HPDE6-E6E7 (cell line): ENCODE results near the gene ACAT1.
A peak's percentile ranks its signal among the peaks of the same experiment; 100 is the strongest.
"Not testable (repeated sequence)": the region's sequence is repeated elsewhere in the genome, so short reads cannot be mapped to it uniquely, and the experiment has no call there.

ENCODE experiments used
- DNase-seq: peaks from one replicate; pipeline ENCODE4 v3.0.0; 2011; ENCODE audit warnings: missing footprints; ENCODE audit errors: extremely low spot score

ACAT1 gene

GRCh38 chr11:108121274-108122155, at the start of gene ACAT1:
Gene ACAT1, plus strand, starts transcription at chr11:108121567. Its CDS starts 40 bp downstream, at chr11:108121607.
- DNase-seq: peak; percentile 85

- no peak for DNase-seq
These were observed 36.6 kb upstream of the ACAT1 start for GRCh38 chr11:108084811-108085210.

GRCh38 chr11:108085672-108086071, 35.7 kb upstream of the ACAT1 start:
- no peak for DNase-seq

GRCh38 chr11:108092134-108092533, 29.2 kb upstream of the ACAT1 start:
- DNase-seq: no peak

GRCh38 chr11:108093128-108093904, 28.1 kb upstream of the ACAT1 start:
- no peak for DNase-seq

- DNase-seq: no peak
These were observed 24.2 kb upstream of the ACAT1 start for GRCh38 chr11:108097179-108097578.

GRCh38 chr11:108101090-108101775, 20.1 kb upstream of the ACAT1 start:
- no peak for DNase-seq

- no peak for DNase-seq
These were observed 10.2 kb upstream of the ACAT1 start for GRCh38 chr11:108111126-108111525.

GRCh38 chr11:108112057-108112456, 9.3 kb upstream of the ACAT1 start:
- DNase-seq: no peak

GRCh38 chr11:108115500-108116140, 5.7 kb upstream of the ACAT1 start:
- DNase-seq: peak; percentile 25

GRCh38 chr11:108117746-108118371, 3.5 kb upstream of the ACAT1 start:
- no peak for DNase-seq

GRCh38 chr11:108120936-108121273, 462 bp upstream of the ACAT1 start:
- DNase-seq: not testable (repeated sequence)

- DNase-seq: no peak
These were observed 830 bp downstream of the ACAT1 start for GRCh38 chr11:108122166-108122628.

- DNase-seq: no peak
These were observed 3.7 kb downstream of the ACAT1 start for GRCh38 chr11:108125096-108125495.

- no peak for DNase-seq
These were observed 7.4 kb downstream of the ACAT1 start for GRCh38 chr11:108128772-108129171.

- DNase-seq: no peak
These were observed 10.6 kb downstream of the ACAT1 start for GRCh38 chr11:108131993-108132392.

GRCh38 chr11:108132993-108133538, 11.7 kb downstream of the ACAT1 start:
- DNase-seq: not testable (repeated sequence)

GRCh38 chr11:108135845-108136544, 14.6 kb downstream of the ACAT1 start:
- DNase-seq: no peak

GRCh38 chr11:108137212-108137611, 15.8 kb downstream of the ACAT1 start:
- DNase-seq: no peak

GRCh38 chr11:108142304-108142703, 20.9 kb downstream of the ACAT1 start:
- DNase-seq: no peak
